GM12875 (cell line): ENCODE results near the gene SSU72.

ENCODE experiments used
- H3K4me3 ChIP-seq: one replicate; pipeline ENCODE4 v1.5.1; 2011; ENCODE audit warnings: low read depth, low read length, control low read depth
- CTCF ChIP-seq: IDR thresholded peaks from 2 replicates; pipeline ENCODE4 v1.5.1; 2011; ENCODE audit warnings: low read depth, mild to moderate bottlenecking, control low read depth, inconsistent platforms, low read length, moderate library complexity, borderline replicate concordance; ENCODE audit not compliant: insufficient read depth

SSU72 gene

GRCh38 chr1:1601564-1602303 lies 27.1 kb upstream of the SSU72 start:
- H3K4me3 ChIP-seq: no peak overlapping the region
- no peak for TF ChIP-seq CTCF

DNA sequence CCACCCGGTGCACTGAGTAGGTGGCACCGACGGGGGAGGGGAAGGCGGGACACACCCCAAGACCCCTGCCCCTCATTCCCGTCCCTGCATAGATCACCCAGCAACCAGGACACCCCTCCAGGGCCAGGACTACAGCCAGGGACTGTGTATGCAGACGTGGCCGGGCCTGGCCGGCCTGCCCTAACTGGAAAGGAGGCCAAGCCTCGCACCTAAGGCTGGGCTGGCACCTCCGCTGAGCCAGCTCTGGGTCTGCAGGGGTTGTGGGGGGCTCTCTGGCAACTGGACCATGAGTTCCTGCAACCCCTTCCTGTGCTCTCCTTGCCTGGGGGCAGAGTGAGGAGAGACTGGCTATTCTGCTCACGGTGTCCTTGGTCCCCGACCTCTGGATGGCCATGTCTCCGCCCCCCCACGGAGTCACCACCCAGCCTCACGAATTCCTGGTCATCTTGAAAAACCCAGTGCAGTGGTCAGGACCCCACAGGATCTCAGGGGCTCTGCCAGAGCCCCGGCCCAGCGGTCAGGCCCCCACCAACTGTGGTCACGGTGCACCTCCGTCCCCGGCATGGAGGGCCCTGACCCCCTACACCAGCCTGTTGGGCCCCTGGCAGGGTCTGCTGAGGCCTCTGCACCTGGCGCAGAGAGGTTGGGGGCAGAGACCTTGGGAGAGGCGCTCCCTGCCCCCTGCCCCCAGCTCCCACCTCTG lies 26.3 kb upstream of the SSU72 start:
- no peak for TF ChIP-seq CTCF
- H3K4me3 ChIP-seq: no peak overlapping the region

- peak within 1 kb of the TSS; percentile 10 for H3K4me3 ChIP-seq
- TF ChIP-seq CTCF: no peak
Observed at GRCh38 chr1:1599935-1600860, 25.5 kb upstream of the SSU72 start, which contains the start of gene FNDC10. Gene FNDC10, minus strand, starts transcription at chr1:1600135. Its CDS starts 120 bp downstream, at chr1:1600015.

GRCh38 chr1:1599030-1599934 lies 24.6 kb upstream of the SSU72 start:
- H3K4me3 ChIP-seq: no peak overlapping the region
- no peak for TF ChIP-seq CTCF

DNA sequence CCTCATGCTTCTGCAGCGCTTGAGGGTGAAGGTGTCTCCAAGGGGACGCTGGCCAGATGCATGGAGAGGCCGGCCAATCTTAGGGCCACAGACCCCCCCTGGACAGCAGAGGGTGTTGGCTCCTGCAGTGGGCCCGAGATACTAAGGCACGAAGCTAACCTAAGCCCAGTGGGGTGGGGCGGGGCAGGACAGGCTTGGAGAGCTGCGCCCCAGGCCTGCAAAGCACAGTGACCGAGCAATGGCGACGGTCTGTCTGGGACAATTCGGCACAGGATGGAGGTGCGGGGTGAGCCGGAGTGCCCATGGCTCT lies 24.0 kb upstream of the SSU72 start:
- H3K4me3 ChIP-seq: no peak overlapping the region
- no peak for TF ChIP-seq CTCF

GRCh38 chr1:1598051-1598719 lies 23.5 kb upstream of the SSU72 start:
- no peak for TF ChIP-seq CTCF
- no peak overlapping the region for H3K4me3 ChIP-seq
